Epithelial cell of proximal tubule (primary cell): Measurements from ENCODE around the gene TPSB2. TPM values are rescaled to one million over a fixed set of nuclear protein-coding genes. Genes with fewer than 3 reads are reported as not detected.

Source experiments
- DNase-seq: peaks from one replicate; pipeline ENCODE4 v3.0.0-alpha.2; 2011; ENCODE audit warnings: low read depth
- H3K4me3 ChIP-seq: 2 replicates; pipeline ENCODE4 v1.5.1; 2011; ENCODE audit warnings: low read depth, mild to moderate bottlenecking, low read length
- CTCF ChIP-seq: conservative IDR thresholded peaks from 2 replicates; pipeline ENCODE4 v1.5.1; 2012; ENCODE audit warnings: low read depth, mild to moderate bottlenecking, low read length
- total RNA-seq: library from RNA; depleted of rRNA; stranded (reverse); fragments of >200 nt; gene quantifications from 2 replicates; pipeline ENCODE4 v1.2.3, GENCODE V29; 2015

The TPSB2 gene
- total RNA-seq, 1 donor from 2014 or later: not detected

DNA sequence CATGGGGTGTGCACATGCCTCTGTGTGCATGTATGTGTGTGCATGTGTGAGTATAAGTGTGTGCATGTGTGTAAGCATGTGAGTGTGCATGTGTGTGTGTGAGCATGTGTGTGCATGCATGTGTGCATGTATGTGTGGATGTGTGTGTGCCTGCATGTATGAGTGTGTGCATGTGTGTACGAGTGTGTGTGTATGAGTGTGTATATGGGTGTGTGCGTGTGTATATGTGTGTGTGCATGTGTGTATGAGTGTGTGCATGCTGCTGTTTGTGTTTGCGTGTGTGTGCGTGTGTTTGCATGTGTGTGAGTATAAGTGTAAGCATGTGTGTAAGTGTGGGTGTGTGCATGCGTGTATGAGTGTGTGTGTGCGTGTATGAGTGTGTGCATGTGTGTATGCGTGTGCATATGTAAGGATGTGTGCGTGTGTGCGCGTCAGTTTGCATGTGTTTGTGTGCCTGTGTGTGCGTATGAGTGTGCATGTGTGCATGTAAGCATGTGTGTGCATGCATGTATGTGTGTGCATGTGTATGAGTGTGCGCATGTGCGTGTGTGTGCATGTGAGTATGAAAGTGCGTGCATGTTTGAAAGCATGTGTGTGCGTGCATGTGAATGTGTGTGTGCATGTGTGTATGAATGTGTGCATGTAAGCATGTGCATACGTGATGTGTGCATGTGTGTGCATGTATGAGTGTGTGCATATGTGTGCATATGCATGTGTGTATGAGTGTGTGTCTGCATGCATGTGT lies 34.5 kb upstream of the TPSB2 start:
- no peak for DNase-seq
- H3K4me3 ChIP-seq: no peak overlapping the region
- no peak for TF ChIP-seq CTCF

- DNase-seq: no peak
- H3K4me3 ChIP-seq: no peak overlapping the region
- TF ChIP-seq CTCF: no peak
These were observed 33.8 kb upstream of the TPSB2 start for GRCh38 chr16:1263591-1264344.

DNA sequence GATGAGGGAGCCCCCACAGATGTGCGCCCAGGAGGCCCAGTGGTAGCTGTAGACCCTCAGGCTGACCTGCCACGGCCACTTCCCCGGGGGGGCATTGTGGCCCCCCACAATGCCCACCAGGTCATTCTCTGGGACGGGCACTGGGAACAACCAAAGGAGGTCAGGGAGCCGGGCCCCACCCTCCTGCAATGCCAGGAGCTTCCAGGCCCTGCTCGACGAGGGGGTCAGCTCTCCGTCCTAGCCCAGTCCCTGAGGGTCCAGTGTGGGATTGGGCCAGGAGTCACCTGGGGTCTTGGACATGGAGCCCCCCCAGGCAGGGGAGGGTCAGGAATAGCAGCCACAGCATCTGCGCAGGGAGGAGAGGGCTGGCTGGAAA lies 32.9 kb upstream of the TPSB2 start:
- no peak for DNase-seq
- no peak overlapping the region for H3K4me3 ChIP-seq
- no peak for TF ChIP-seq CTCF

DNA sequence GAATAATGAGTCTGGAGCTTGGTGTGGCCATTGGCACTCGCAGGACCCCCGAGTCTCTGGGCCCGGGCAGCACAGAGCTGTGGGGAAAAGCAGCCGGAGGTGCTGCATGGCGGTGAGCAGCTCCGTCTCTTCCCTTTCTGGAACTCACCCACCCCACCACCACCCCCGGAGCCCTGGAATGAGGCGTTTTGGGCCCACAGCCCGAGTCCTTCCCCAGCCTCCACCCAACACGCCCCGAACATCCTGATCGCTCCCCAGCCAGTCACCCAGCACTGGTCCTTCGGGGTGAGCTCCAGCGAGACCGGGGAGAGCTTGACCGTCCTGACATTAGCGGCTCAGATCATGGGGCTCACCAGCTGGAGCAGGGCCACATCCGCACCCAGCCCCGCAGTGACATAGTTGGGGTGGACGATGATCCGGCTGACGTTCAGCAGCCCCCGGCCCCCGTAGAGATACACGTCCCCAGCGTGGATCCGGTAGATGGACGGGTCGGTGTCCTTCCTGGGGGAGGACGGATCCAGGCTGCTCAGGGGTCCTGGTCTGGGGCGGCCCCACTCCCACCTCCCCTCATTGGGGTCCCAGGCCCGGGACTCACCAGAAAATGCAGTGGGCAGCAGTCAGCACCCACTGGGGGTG lies 32.3 kb upstream of the TPSB2 start:
- H3K4me3 ChIP-seq: no peak overlapping the region
- no peak for DNase-seq
- no peak for TF ChIP-seq CTCF

- H3K4me3 ChIP-seq: no peak overlapping the region
- no peak for DNase-seq
- TF ChIP-seq CTCF: no peak
These were observed 31.3 kb upstream of the TPSB2 start for GRCh38 chr16:1261131-1261892.

GRCh38 chr16:1260101-1260680 lies 30.2 kb upstream of the TPSB2 start:
- no peak for TF ChIP-seq CTCF
- no peak overlapping the region for H3K4me3 ChIP-seq
- no peak for DNase-seq
